ENCODE results near the gene ST3GAL2. TPM values are rescaled to one million over a fixed set of nuclear protein-coding genes. Genes with fewer than 3 reads are reported as not detected.
A peak's percentile ranks its signal among the peaks of the same experiment; 100 is the strongest.

ST3GAL2 gene
- total RNA-seq, 1 experiment from 2014 or later = 49.4 TPM

DNA sequence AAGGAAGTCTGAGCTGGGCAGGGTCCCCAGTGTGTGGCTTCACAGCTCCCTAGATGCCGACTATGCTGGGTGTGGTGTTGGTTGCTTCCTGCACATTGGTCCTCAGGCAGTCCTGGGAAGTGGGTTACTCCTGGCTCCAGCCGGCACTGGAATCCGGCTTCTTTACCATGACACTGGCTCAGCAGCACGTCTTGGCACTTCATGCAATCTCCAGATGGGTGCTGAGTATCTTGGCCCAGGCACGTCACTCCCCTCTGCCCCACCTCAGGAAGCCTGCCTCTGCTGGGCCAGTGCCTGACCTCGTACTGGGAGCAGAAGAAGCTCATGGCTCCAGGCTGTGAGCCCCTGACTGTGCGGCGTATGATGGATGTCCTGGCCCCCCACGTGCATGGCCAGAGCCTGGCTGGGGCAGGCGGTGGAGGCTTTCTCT lies 40.0 kb upstream of the ST3GAL2 start (continued):
- TF ChIP-seq, protein P1, sequence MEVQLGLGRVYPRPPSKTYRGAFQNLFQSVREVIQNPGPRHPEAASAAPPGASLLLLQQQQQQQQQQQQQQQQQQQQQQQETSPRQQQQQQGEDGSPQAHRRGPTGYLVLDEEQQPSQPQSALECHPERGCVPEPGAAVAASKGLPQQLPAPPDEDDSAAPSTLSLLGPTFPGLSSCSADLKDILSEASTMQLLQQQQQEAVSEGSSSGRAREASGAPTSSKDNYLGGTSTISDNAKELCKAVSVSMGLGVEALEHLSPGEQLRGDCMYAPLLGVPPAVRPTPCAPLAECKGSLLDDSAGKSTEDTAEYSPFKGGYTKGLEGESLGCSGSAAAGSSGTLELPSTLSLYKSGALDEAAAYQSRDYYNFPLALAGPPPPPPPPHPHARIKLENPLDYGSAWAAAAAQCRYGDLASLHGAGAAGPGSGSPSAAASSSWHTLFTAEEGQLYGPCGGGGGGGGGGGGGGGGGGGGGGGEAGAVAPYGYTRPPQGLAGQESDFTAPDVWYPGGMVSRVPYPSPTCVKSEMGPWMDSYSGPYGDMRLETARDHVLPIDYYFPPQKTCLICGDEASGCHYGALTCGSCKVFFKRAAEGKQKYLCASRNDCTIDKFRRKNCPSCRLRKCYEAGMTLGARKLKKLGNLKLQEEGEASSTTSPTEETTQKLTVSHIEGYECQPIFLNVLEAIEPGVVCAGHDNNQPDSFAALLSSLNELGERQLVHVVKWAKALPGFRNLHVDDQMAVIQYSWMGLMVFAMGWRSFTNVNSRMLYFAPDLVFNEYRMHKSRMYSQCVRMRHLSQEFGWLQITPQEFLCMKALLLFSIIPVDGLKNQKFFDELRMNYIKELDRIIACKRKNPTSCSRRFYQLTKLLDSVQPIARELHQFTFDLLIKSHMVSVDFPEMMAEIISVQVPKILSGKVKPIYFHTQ (CRISPR knock-in tag; IDR thresholded peaks at IDR 0.05) = no peak
- TF ChIP-seq RELA (CRISPR knock-in tag; IDR thresholded peaks at IDR 0.05; ENCODE audit: borderline replicate concordance) = no peak

DNA sequence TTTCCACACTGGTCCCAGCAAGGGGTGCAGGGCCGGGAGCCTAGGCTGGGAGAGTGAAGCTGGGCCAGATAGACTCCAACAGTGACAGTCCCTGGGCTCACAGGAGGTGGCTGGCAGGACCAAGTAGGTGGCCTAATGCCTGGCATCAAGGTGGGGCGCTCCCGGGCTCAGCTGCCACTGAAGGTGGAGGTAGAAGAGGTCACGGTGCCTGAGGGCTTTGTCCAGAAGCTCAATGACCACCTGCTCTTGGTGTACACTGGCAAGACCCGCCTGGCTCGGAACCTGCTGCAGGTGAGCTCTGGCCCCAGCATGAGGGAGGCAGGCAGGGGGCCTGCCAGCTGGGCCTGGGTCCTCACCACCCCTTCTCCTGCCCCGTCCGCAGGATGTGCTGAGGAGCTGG lies 39.3 kb upstream of the ST3GAL2 start:
- ATAC-seq (no peak), DNase-seq (ENCODE audit: low spot score) (no peak)
- no peaks in the 10 kb centered on the region for H3K27me3 Mint-ChIP-seq (ENCODE audit: low read depth)
- 0 out of 2 replicates have a peak overlapping the region, but pooled peaks have one; percentile 57 for H3K27ac Mint-ChIP-seq
- H3K4me1 Mint-ChIP-seq = 0 out of 2 replicates have a peak, but pooled peaks cover 3% of the 10 kb centered on the region
- POLR2A ChIA-PET = interaction anchor here (1.0 to 1.5 kb wide), 3 partner anchors 23 to 97 kb away, joined by 3 to 6 read pairs (median 3); no protein-coding TSS in a partner anchor
- CTCF ChIA-PET = interaction anchor here (0.9 to 5.3 kb wide), 2 partner anchors 8 to 83 kb away, joined by 4 to 22 read pairs; no protein-coding TSS in a partner anchor
- TF ChIP-seq MXD4 (CRISPR knock-in tag; IDR thresholded peaks at IDR 0.05; ENCODE audit: borderline replicate concordance) (no peak), NR3C1 (CRISPR knock-in tag; conservative IDR thresholded peaks at IDR 0.05; ENCODE audit: low read depth) (no peak)
- TF ChIP-seq, protein P2, sequence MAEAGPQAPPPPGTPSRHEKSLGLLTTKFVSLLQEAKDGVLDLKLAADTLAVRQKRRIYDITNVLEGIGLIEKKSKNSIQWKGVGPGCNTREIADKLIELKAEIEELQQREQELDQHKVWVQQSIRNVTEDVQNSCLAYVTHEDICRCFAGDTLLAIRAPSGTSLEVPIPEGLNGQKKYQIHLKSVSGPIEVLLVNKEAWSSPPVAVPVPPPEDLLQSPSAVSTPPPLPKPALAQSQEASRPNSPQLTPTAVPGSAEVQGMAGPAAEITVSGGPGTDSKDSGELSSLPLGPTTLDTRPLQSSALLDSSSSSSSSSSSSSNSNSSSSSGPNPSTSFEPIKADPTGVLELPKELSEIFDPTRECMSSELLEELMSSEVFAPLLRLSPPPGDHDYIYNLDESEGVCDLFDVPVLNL (CRISPR knock-in tag; IDR thresholded peaks at IDR 0.05; ENCODE audit: borderline replicate concordance, low read depth) = 0 out of 2 replicates have a peak, but pooled peaks have one; percentile 22
- peaks cover 4% of the 10 kb centered on the region; the same call in 1 of the 2 replicates for H3K36me3 Mint-ChIP-seq
- no peak overlapping the region for H3K4me3 Mint-ChIP-seq
- no peaks in the 10 kb centered on the region for H3K9me3 Mint-ChIP-seq

DNA sequence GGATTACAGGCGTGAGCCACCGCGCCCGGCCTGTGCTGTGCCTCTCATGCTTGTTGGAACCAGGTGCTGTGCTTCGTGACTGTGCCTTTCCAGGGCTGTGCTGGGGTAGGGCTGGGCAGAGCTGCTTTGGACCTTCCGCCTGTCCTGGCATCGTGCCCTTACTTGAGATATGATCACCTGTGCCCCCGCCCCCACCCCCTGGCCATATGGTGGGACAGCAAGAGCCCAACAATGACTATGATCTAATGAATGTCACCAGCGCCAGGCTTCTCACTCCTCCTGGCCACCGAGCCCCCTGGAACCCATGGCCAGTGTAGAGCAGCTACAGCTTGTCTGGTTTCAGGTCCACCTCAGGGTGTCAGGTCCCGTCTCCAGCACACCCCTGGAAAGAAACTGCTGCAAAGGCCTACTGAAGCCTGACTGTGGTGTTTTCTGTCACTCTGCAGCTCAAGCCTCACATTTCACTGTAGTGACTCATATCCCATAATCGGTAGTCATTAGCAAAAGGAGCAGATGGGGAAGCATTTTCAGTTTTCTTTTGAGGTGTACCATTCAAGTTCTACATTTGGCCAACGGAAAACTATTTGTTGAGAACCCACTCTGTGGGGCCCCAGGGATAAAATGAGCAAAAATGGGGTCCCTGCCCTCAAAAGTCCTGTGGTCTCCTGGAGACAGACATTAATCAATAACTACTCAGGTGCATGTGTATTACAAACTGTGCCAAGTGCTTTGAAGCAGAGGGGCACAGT lies 37.5 kb upstream of the ST3GAL2 start:
- Mint-ChIP-seq H3K27ac (no peak overlapping the region), H3K27me3 (ENCODE audit: low read depth) (no peaks in the 10 kb centered on the region), H3K4me3 (no peak overlapping the region), H3K9me3 (no peaks in the 10 kb centered on the region), H3K4me1 (0 out of 2 replicates have a peak, but pooled peaks cover 3% of the 10 kb centered on the region), H3K36me3 (peaks cover 4% of the 10 kb centered on the region; the same call in 1 of the 2 replicates)
- TF ChIP-seq GABPB1 (CRISPR knock-in tag; IDR thresholded peaks at IDR 0.05) (no peak), ZNF138 (CRISPR knock-in tag; conservative IDR thresholded peaks at IDR 0.05) (no peak), NFE2L1 (CRISPR knock-in tag; IDR thresholded peaks at IDR 0.05) (no peak), ETV6 (CRISPR knock-in tag; IDR thresholded peaks at IDR 0.05) (no peak)
- CTCF ChIA-PET = interaction anchor here (1.5 kb wide), 1 partner anchor 114 kb away, joined by 3 read pairs; no protein-coding TSS in a partner anchor
- DNase-seq (ENCODE audit: low spot score) = no peak
- POLR2A ChIA-PET = no interaction called here
- no peak for ATAC-seq

DNA sequence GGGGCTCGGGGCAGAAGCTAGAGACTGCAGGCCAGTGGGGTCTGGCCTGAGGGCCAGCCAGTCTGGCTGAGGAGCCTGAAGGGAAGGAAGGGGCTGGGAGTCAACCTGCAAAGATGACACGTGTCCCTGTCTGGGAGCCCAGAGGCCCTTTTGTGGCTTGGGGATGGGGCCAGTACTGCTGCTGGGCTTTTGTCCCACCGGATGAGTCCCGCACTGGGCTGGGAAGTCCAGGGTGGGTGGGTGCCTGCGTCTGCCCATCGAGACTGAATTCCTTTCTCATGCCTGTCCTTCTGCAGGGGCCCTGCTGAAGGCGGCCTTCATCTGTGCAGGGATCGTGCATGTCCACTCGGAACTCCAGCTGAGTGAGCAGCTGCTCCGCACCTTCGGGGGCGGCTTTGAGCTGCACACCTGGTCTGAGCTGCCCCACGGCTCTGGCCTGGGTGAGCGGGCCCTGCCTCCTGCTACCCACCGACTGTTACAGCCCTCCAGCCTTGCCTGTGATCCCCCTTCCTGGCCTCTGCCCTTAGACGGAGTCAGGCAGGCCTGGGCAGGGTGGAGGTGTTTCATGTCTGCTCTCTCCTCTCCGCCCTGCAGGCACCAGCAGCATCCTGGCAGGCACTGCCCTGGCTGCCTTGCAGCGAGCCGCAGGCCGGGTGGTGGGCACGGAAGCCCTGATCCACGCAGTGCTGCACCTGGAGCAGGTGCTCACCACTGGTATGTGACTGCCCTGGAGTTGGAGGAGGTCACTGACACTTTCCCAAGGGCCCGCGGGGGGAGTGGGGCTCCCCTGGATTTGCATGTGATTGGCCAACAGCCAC lies 36.4 kb upstream of the ST3GAL2 start:
- no peaks in the 10 kb centered on the region; the same call in 1 of the 2 replicates for H3K36me3 Mint-ChIP-seq
- no peaks in the 10 kb centered on the region for H3K9me3 Mint-ChIP-seq
- no peak for ATAC-seq
- no peak overlapping the region for H3K27ac Mint-ChIP-seq
- no peak for DNase-seq (ENCODE audit: low spot score)
- POLR2A ChIA-PET = no interaction called here
- CTCF ChIA-PET = interaction anchor here (0.8 to 1.5 kb wide), 2 partner anchors 106 to 115 kb away, joined by 3 read pairs; no protein-coding TSS in a partner anchor
- H3K27me3 Mint-ChIP-seq (ENCODE audit: low read depth) = no peaks in the 10 kb centered on the region
- peaks cover 6% of the 10 kb centered on the region; the same call in 1 of the 2 replicates for H3K4me1 Mint-ChIP-seq
- TF ChIP-seq SMAD4 (CRISPR knock-in tag; IDR thresholded peaks at IDR 0.05) (no peak), FOXP1 (CRISPR knock-in tag; IDR thresholded peaks at IDR 0.05; ENCODE audit: borderline replicate concordance) (peak; percentile 39; the same call in 1 of the 2 replicates)
- no peak overlapping the region for H3K4me3 Mint-ChIP-seq

All from WTC11 (cell line).